SK-N-SH treated with all-trans-retinoic acid at 6 μM for 48 hours (cell line): Measurements from ENCODE around the gene CCM2L.

ENCODE experiments used
- ZNF8 ChIP-seq: fragments of 450-650 bp; formaldehyde crosslinking; IDR thresholded peaks from 2 replicates; pipeline ENCODE4 v1.5.0; 2020; ENCODE audit warnings: mild to moderate bottlenecking, moderate library complexity
- TF ChIP-seq, protein P1 (sequence below): fragments of 250-450 bp; sonication (Bioruptor Pico); IDR thresholded peaks from 2 replicates; pipeline ENCODE4 v1.8.0; 2020; ENCODE audit warnings: mild to moderate bottlenecking, moderate library complexity, borderline replicate concordance

GRCh38 chr20:32019563-32020463 lies 9.6 kb downstream of the CCM2L start:
- no peak for TF ChIP-seq ZNF8
- TF ChIP-seq, protein P1, sequence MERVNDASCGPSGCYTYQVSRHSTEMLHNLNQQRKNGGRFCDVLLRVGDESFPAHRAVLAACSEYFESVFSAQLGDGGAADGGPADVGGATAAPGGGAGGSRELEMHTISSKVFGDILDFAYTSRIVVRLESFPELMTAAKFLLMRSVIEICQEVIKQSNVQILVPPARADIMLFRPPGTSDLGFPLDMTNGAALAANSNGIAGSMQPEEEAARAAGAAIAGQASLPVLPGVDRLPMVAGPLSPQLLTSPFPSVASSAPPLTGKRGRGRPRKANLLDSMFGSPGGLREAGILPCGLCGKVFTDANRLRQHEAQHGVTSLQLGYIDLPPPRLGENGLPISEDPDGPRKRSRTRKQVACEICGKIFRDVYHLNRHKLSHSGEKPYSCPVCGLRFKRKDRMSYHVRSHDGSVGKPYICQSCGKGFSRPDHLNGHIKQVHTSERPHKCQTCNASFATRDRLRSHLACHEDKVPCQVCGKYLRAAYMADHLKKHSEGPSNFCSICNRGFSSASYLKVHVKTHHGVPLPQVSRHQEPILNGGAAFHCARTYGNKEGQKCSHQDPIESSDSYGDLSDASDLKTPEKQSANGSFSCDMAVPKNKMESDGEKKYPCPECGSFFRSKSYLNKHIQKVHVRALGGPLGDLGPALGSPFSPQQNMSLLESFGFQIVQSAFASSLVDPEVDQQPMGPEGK (CRISPR knock-in tag) = no peak
